Transverse colon (tissue), 4 donors: ENCODE data around the gene NAA60. TPM values are rescaled to one million over a fixed set of nuclear protein-coding genes. Genes with fewer than 3 reads are reported as not detected.
A peak's percentile ranks its signal among the peaks of the same experiment; 100 is the strongest.
"Not testable (repeated sequence)": the region's sequence is repeated elsewhere in the genome, so short reads cannot be mapped to it uniquely, and the experiment has no call there.

Experiments
- DNase-seq: peaks from one replicate; pipeline ENCODE4 v3.0.0-alpha.2; 2019
- H3K27ac ChIP-seq, 4 donors: fragments of 200-600 bp; sonication (generic); 2 replicates each; pipeline ENCODE4 v1.5.1; 2016 to 2018; ENCODE audit warnings: inconsistent platforms in 4 of 4
- H3K27me3 ChIP-seq: fragments of 200-600 bp; sonication (generic); 2 replicates; pipeline ENCODE4 v1.5.1; 2017; ENCODE audit warnings: inconsistent platforms
- H3K36me3 ChIP-seq, 4 donors: fragments of 200-600 bp; sonication (generic); 2 replicates each; pipeline ENCODE4 v1.5.1; 2017 to 2019; ENCODE audit warnings: inconsistent platforms in 4 of 4
- H3K4me1 ChIP-seq, 4 donors: fragments of 200-600 bp; sonication (generic); 2 replicates each; pipeline ENCODE4 v1.5.1; 2017 to 2020; ENCODE audit warnings: inconsistent platforms in 4 of 4
- H3K4me3 ChIP-seq, 4 donors: fragments of 200-600 bp; sonication (generic); 1 replicate in 1 of 4; 2 replicates in 3 of 4; pipeline versions ENCODE4 v1.5.1 to v1.6.1; 2017 to 2019; ENCODE audit warnings: inconsistent platforms in 4 of 4
- H3K9me3 ChIP-seq, 2 donors: fragments of 200-600 bp; sonication (generic); 2 replicates each; pipeline ENCODE4 v1.5.1; 2017 to 2019; ENCODE audit warnings: inconsistent platforms in 2 of 2
- CTCF ChIP-seq, 5 experiments: fragments of 200-600 bp in 3 of 5; fragments of 450-650 bp in 2 of 5; sonication (generic) in 3 of 5; IDR thresholded peaks; 1 replicate in 2 of 5; 2 replicates in 3 of 5; pipeline ENCODE4 v1.5.1; 2016 to 2017; ENCODE audit warnings: antibody characterized with exemption in 5 of 5, inconsistent platforms in 3 of 5, mild to moderate bottlenecking in 2 of 5, moderate library complexity in 1 of 5
- EP300 ChIP-seq: sonication (generic); formaldehyde crosslinking; IDR thresholded peaks from one replicate; pipeline ENCODE4 v1.6.1; 2017; ENCODE audit warnings: antibody characterized with exemption, low read depth
- POLR2A ChIP-seq: fragments of 450-650 bp; IDR thresholded peaks from one replicate; pipeline ENCODE4 v1.6.1; 2016; ENCODE audit warnings: antibody characterized with exemption, mild to moderate bottlenecking, moderate library complexity
- POLR2AphosphoS5 ChIP-seq, 3 donors: sonication (generic); formaldehyde crosslinking; IDR thresholded peaks; one replicate each; pipeline ENCODE4 v1.6.1; 2016; ENCODE audit warnings: antibody characterized with exemption in 3 of 3
- WGBS, 2 donors: methylation state at CpG; one replicate each; pipeline ENCODE4 v1.1.5; 2018; ENCODE audit warnings: low coverage in 1 of 2; 5-methylcytosine and 5-hydroxymethylcytosine counted together
- in situ Hi-C, 4 donors: fragments of 200-750 bp; cut with MboI; loops; one replicate each; pipeline versions ENCODE4 v1.15.0 to v1.15.1; 2017; ENCODE audit warnings: low sequenced_read_pairs in 3 of 4, low pct_ligation_motif_present in 1 of 4, low pct_unique_long_range_greater_than_20kb in 1 of 4
- intact Hi-C: fragments of 100-400 bp; cut with DNase I; formaldehyde crosslinking; loops from one replicate; pipeline ENCODE4 v1.15.1; 2023; ENCODE audit warnings: low total_unique reads
- total RNA-seq, 4 donors: library from RNA; depleted of rRNA; stranded (reverse); fragments of >200 nt; gene quantifications; one replicate each; pipeline ENCODE4 v1.1.0, GENCODE V29; 2016

Gene NAA60
- total RNA-seq, 4 donors from 2014 or later, result 57.3 to 247 (median 72.9) TPM

GRCh38 chr16:3472878-3473595 lies 29.6 kb downstream of the NAA60 start:
- TF ChIP-seq POLR2AphosphoS5 (IDR thresholded peaks at IDR 0.05), result no peak
- no peak for TF ChIP-seq EP300
- TF ChIP-seq CTCF (IDR thresholded peaks at IDR 0.05), result no peak

GRCh38 chr16:3473596-3473943 lies 30.1 kb downstream of the NAA60 start:
- H3K9me3 ChIP-seq, H3K4me3 ChIP-seq, H3K27me3 ChIP-seq, H3K36me3 ChIP-seq, DNase-seq, intact Hi-C loops, in situ Hi-C loops, H3K27ac ChIP-seq: not testable (repeated sequence)
- H3K4me1 ChIP-seq, result peaks cover 0 to 38% (median 33%) of the 10 kb centered on the region in 4 donors
- WGBS, 2 donors, result 82% methylated on average over 3 of the region's 3 CpGs; no CpG with 5 or more reads in 1 of the 2 donors

More at GRCh38 chr16:3472878-3473595, 29.6 kb downstream of the NAA60 start:
- H3K27ac ChIP-seq, result no peak overlapping the region
- H3K9me3 ChIP-seq, result no peaks in the 10 kb centered on the region
- H3K36me3 ChIP-seq, result no peaks in the 10 kb centered on the region
- H3K4me1 ChIP-seq, result peaks cover 0 to 33% (median 28%) of the 10 kb centered on the region in 4 donors
- WGBS, 2 donors, result 68 to 75% methylated on average over 5 to 10 of the region's 10 CpGs
- intact Hi-C loops, result no loop called here
- no peak for DNase-seq
- H3K4me3 ChIP-seq, result no peak overlapping the region
- in situ Hi-C loops, result no loop called here
- H3K27me3 ChIP-seq, result no peaks in the 10 kb centered on the region

GRCh38 chr16:3474136-3474779 lies 30.8 kb downstream of the NAA60 start:
- in situ Hi-C loops, result no loop called here
- Histone ChIP-seq H3K27me3 (no peaks in the 10 kb centered on the region), H3K9me3 (no peaks in the 10 kb centered on the region), H3K27ac (peak overlapping the region in 2 of 4 donors; percentile 4 to 60), H3K4me3 (no peak overlapping the region), H3K4me1 (peaks cover 0 to 42% (median 35%) of the 10 kb centered on the region in 4 donors), H3K36me3 (no peaks in the 10 kb centered on the region)
- no peak for TF ChIP-seq POLR2A
- TF ChIP-seq POLR2AphosphoS5 (IDR thresholded peaks at IDR 0.05), result no peak
- TF ChIP-seq CTCF (IDR thresholded peaks at IDR 0.05), result no peak
- no peak for TF ChIP-seq EP300
- no peak for DNase-seq
- 82 to 93% methylated on average over 3 to 15 of the region's 16 CpGs for WGBS, 2 donors
- intact Hi-C loops, result no loop called here

- H3K27me3 ChIP-seq, H3K9me3 ChIP-seq, intact Hi-C loops, in situ Hi-C loops, H3K36me3 ChIP-seq, H3K4me3 ChIP-seq, DNase-seq: not testable (repeated sequence)
- Histone ChIP-seq H3K27ac (peak overlapping the region; percentile 43 to 64 (median 61)), H3K4me1 (peaks cover 0 to 42% (median 35%) of the 10 kb centered on the region in 4 donors)
- WGBS, 2 donors, result 87 to 93% methylated on average over 3 to 7 of the region's 7 CpGs
Observed at GRCh38 chr16:3474870-3475269, 31.4 kb downstream of the NAA60 start.

GRCh38 chr16:3475604-3476375 lies 32.3 kb downstream of the NAA60 start:
- no peak overlapping the region for H3K4me3 ChIP-seq
- TF ChIP-seq POLR2AphosphoS5 (IDR thresholded peaks at IDR 0.05) (no peak), CTCF (IDR thresholded peaks at IDR 0.05) (no peak), POLR2A (no peak), EP300 (no peak)
- in situ Hi-C loops (no loop called here), intact Hi-C loops (no loop called here)
- peaks cover 0 to 11% (median 3%) of the 10 kb centered on the region in 4 donors for H3K36me3 ChIP-seq
- H3K27me3 ChIP-seq, result no peaks in the 10 kb centered on the region
- peaks cover 0 to 42% (median 35%) of the 10 kb centered on the region in 4 donors for H3K4me1 ChIP-seq
- DNase-seq, result peak; percentile 77
- H3K27ac ChIP-seq, result peak overlapping the region; percentile 43 to 64 (median 61)
- no peaks in the 10 kb centered on the region for H3K9me3 ChIP-seq
- 78% methylated on average over 28 of the region's 29 CpGs; no CpG with 5 or more reads in 1 of the 2 donors for WGBS, 2 donors
